CD14-positive monocyte (primary cell): Measurements from ENCODE around the gene TRPM4. TPM values are rescaled to one million over a fixed set of nuclear protein-coding genes. Genes with fewer than 3 reads are reported as not detected.
"Not testable (repeated sequence)": the region's sequence is repeated elsewhere in the genome, so short reads cannot be mapped to it uniquely, and the experiment has no call there.

Experiments used
- DNase-seq, 3 donors: peaks; one replicate each; pipeline ENCODE4 v3.0.0-alpha.2; 2011 to 2022
- H2AFZ ChIP-seq: 2 replicates; pipeline ENCODE4 v1.6.0; 2012; ENCODE audit warnings: mild to moderate bottlenecking, low read depth, low read length, inconsistent platforms; ENCODE audit not compliant: insufficient read depth, poor library complexity, severe bottlenecking
- H3K27ac ChIP-seq, 2 donors: 1 replicate in 1 of 2; 2 replicates in 1 of 2; pipeline ENCODE4 v1.5.1; 2012 to 2013; ENCODE audit warnings: low read length in 2 of 2, control low read depth in 1 of 2, inconsistent platforms in 1 of 2, low read depth in 1 of 2, mild to moderate bottlenecking in 1 of 2
- H3K27me3 ChIP-seq, 2 donors: one replicate each; pipeline versions ENCODE4 v1.6.0 to v1.6.1; 2011 to 2013; ENCODE audit warnings: low read length in 2 of 2; ENCODE audit not compliant: control insufficient read depth in 2 of 2, insufficient read depth in 2 of 2
- H3K36me3 ChIP-seq, 2 donors: replicated peaks in 1 of 2; 1 replicate in 1 of 2; 2 replicates in 1 of 2; pipeline versions ENCODE4 v1.5.1 to v1.6.1; 2012 to 2013; ENCODE audit warnings: low read length in 2 of 2, control low read depth in 1 of 2, inconsistent platforms in 1 of 2, mild to moderate bottlenecking in 1 of 2; ENCODE audit not compliant: insufficient read depth in 2 of 2, control insufficient read depth in 1 of 2
- H3K4me1 ChIP-seq, 2 donors: 1 replicate in 1 of 2; 2 replicates in 1 of 2; pipeline versions ENCODE4 v1.5.1 to v1.6.1; 2012 to 2013; ENCODE audit warnings: low read length in 2 of 2, control low read depth in 1 of 2, inconsistent platforms in 1 of 2, mild to moderate bottlenecking in 1 of 2, moderate library complexity in 1 of 2; ENCODE audit not compliant: insufficient read depth in 2 of 2, control insufficient read depth in 1 of 2
- H3K4me2 ChIP-seq: replicated peaks from 2 replicates; pipeline ENCODE3; 2012; ENCODE audit warnings: low read length, moderate library complexity, mild to moderate bottlenecking; ENCODE audit not compliant: poor library complexity, severe bottlenecking; ENCODE audit errors: extremely low read depth
- H3K4me3 ChIP-seq, 3 experiments: fragments of 200-600 bp in 1 of 3; sonication (generic) in 1 of 3; replicated peaks in 1 of 3; 1 replicate in 2 of 3; 2 replicates in 1 of 3; pipeline ENCODE4 v1.5.1; 2011 to 2013; ENCODE audit warnings: low read length in 3 of 3, mild to moderate bottlenecking in 3 of 3, control low read depth in 2 of 3, low read depth in 2 of 3, inconsistent platforms in 1 of 3, moderate library complexity in 1 of 3
- H3K79me2 ChIP-seq: 2 replicates; pipeline ENCODE4 v1.6.0; 2012; ENCODE audit warnings: mild to moderate bottlenecking, control low read depth, inconsistent platforms, low read length, moderate library complexity; ENCODE audit not compliant: insufficient read depth
- H3K9ac ChIP-seq: 2 replicates; pipeline ENCODE4 v1.6.0; 2017; ENCODE audit warnings: low read length, mild to moderate bottlenecking; ENCODE audit not compliant: insufficient read depth, poor library complexity, severe bottlenecking
- H3K9me3 ChIP-seq, 2 donors: replicated peaks in 1 of 2; 1 replicate in 1 of 2; 2 replicates in 1 of 2; pipeline versions ENCODE4 v1.5.1 to v1.6.1; 2012 to 2013; ENCODE audit warnings: low read length in 2 of 2, control low read depth in 1 of 2; ENCODE audit not compliant: control insufficient read depth in 1 of 2, insufficient read depth in 1 of 2
- H4K20me1 ChIP-seq: 2 replicates; pipeline ENCODE4 v1.6.0; 2012; ENCODE audit warnings: mild to moderate bottlenecking, low read length, control low read depth, moderate library complexity; ENCODE audit not compliant: insufficient read depth
- H3K27ac Mint-ChIP-seq, 7 donors: one replicate each; pipeline ENCODE4 v1.8.0; 2020; ENCODE audit warnings: mild to moderate bottlenecking in 7 of 7, mixed read lengths in 7 of 7, moderate library complexity in 6 of 7, inconsistent platforms in 2 of 7
- H3K27me3 Mint-ChIP-seq, 3 donors: one replicate each; pipeline ENCODE4 v1.8.0; 2021 to 2022; ENCODE audit warnings: low read depth in 3 of 3, mild to moderate bottlenecking in 3 of 3, mixed read lengths in 3 of 3, moderate library complexity in 3 of 3, inconsistent platforms in 1 of 3
- H3K36me3 Mint-ChIP-seq, 2 donors: one replicate each; pipeline ENCODE4 v1.8.0; 2020; ENCODE audit warnings: mixed read lengths in 2 of 2, inconsistent platforms in 1 of 2, mild to moderate bottlenecking in 1 of 2
- H3K4me1 Mint-ChIP-seq: one replicate; pipeline ENCODE4 v1.8.0; 2020; ENCODE audit warnings: mild to moderate bottlenecking, mixed read lengths
- H3K4me3 Mint-ChIP-seq, 2 donors: one replicate each; pipeline ENCODE4 v1.8.0; 2020; ENCODE audit warnings: mild to moderate bottlenecking in 2 of 2, mixed read lengths in 2 of 2, moderate library complexity in 1 of 2
- H3K9me3 Mint-ChIP-seq, 7 donors: one replicate each; pipeline ENCODE4 v1.8.0; 2020 to 2022; ENCODE audit warnings: mixed read lengths in 7 of 7, mild to moderate bottlenecking in 6 of 7, moderate library complexity in 6 of 7, inconsistent platforms in 2 of 7
- WGBS: methylation state at CpG from one replicate; pipeline ENCODE4 v1.1.5; 2013; ENCODE audit warnings: missing lambda C conversion rate; ENCODE audit not compliant: insufficient coverage; 5-methylcytosine and 5-hydroxymethylcytosine counted together
- intact Hi-C, 2 donors: fragments of 100-400 bp; cut with micrococcal nuclease; formaldehyde crosslinking; loops; one replicate each; pipeline versions ENCODE4 v1.15.0 to v1.15.1; 2023
- polyA plus RNA-seq, 3 donors: library from polyadenylated mRNA; depleted of rRNA in 1 of 3; unstranded in 2 of 3; stranded (reverse) in 1 of 3; fragments of 300-500 nt in 2 of 3; fragments of >200 nt in 1 of 3; fragmentation: Illumina TruSeq in 2 of 3; gene quantifications; 1 replicate in 2 of 3; 2 replicates in 1 of 3; pipeline ENCODE4 v1.2.3, GENCODE V29; 2012 to 2021
- TF ChIP-seq, protein P1 (sequence below): fragments of 200-600 bp; IDR thresholded peaks from one replicate; pipeline ENCODE4 v1.8.0; 2022; ENCODE audit warnings: antibody characterized with exemption, mild to moderate bottlenecking

Gene TRPM4
- polyA plus RNA-seq, 3 donors: 6.0 to 6.9 (median 6.6) TPM

DNA sequence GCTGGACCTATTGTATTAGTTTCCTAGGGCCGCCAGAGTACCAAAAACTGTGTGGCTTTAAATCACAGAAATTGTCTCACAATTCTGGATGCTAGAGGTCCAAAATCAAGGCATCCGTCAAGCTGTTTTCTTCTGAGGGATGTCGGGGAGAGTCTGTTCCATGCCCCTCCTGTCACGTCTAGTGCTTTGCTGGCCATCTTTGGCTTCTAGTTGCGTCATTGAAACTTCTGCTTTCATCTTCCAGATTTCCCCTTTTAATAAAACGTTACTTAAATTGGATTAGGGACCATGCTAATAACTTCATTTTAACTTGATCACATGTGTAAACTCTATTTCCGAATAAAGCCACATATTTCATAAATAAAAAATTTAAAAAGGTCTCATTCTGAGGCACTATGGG is 47.5 kb downstream of the TRPM4 start:
- H3K4me3 Mint-ChIP-seq: peak overlapping the region in 1 of 2 donors; percentile 35
- H3K36me3 ChIP-seq: no peaks in the 10 kb centered on the region
- peaks cover 0 to 7% (median 2%) of the 10 kb centered on the region in 7 donors for H3K9me3 Mint-ChIP-seq
- H3K36me3 Mint-ChIP-seq: peaks cover 0 to 9% of the 10 kb centered on the region in 2 donors
- H3K4me2 ChIP-seq: peak overlapping the region; percentile 21
- no peaks in the 10 kb centered on the region for H3K27me3 ChIP-seq
- DNase-seq: peak; percentile 68 to 82 (median 76)
- H3K27me3 Mint-ChIP-seq: peaks cover 0 to 6% (median 4%) of the 10 kb centered on the region in 3 donors
- peaks cover 32 to 55% of the 10 kb centered on the region in 2 donors for H3K4me1 ChIP-seq
- 27% methylated on average over 4 of the region's 7 CpGs for WGBS
- H3K9me3 ChIP-seq: no peaks in the 10 kb centered on the region
- H3K27ac Mint-ChIP-seq: peak overlapping the region in 6 of 7 donors; percentile 43 to 89 (median 76)
- no peak overlapping the region for H3K9ac ChIP-seq
- intact Hi-C loops: loop anchor here in 1 of 2 donors (5.0 kb wide), 2 partner anchors 53 to 108 kb away; no protein-coding TSS in a partner anchor
- no peaks in the 10 kb centered on the region for H4K20me1 ChIP-seq
- no peak overlapping the region for H3K4me3 ChIP-seq
- TF ChIP-seq, protein P1, sequence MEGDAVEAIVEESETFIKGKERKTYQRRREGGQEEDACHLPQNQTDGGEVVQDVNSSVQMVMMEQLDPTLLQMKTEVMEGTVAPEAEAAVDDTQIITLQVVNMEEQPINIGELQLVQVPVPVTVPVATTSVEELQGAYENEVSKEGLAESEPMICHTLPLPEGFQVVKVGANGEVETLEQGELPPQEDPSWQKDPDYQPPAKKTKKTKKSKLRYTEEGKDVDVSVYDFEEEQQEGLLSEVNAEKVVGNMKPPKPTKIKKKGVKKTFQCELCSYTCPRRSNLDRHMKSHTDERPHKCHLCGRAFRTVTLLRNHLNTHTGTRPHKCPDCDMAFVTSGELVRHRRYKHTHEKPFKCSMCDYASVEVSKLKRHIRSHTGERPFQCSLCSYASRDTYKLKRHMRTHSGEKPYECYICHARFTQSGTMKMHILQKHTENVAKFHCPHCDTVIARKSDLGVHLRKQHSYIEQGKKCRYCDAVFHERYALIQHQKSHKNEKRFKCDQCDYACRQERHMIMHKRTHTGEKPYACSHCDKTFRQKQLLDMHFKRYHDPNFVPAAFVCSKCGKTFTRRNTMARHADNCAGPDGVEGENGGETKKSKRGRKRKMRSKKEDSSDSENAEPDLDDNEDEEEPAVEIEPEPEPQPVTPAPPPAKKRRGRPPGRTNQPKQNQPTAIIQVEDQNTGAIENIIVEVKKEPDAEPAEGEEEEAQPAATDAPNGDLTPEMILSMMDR: no peak
- peaks cover 42% of the 10 kb centered on the region for H3K4me1 Mint-ChIP-seq
- H3K79me2 ChIP-seq: no peaks in the 10 kb centered on the region
- no peak overlapping the region for H3K27ac ChIP-seq
- H2AFZ ChIP-seq: no peak overlapping the region

DNA sequence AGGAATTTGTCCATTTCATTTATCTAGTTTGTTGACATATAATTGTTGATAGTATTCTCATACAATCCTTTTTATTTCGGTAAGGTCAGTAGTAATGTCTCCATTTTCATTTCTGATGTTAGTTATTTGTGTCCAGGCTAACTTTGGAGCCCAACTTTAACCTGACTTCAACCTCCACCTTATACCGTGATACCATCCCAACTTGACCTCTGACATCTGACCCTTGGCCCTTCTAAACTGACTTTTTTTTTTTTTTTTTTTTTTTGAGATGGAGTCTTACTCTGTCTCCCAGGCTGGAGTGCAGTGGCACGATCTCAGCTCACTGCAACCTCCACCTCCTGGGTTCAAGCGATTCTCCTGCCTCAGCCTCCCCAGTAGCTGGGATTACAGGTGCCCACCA is 51.9 kb downstream of the TRPM4 start:
- not testable (repeated sequence) for H3K79me2 ChIP-seq, H3K9me3 ChIP-seq, H3K27me3 Mint-ChIP-seq, H3K36me3 Mint-ChIP-seq, H4K20me1 ChIP-seq, H3K9me3 Mint-ChIP-seq, H3K27me3 ChIP-seq, H3K9ac ChIP-seq, H3K4me3 Mint-ChIP-seq, H2AFZ ChIP-seq, H3K36me3 ChIP-seq, H3K4me2 ChIP-seq, H3K4me3 ChIP-seq, DNase-seq, H3K27ac ChIP-seq
- H3K4me1 ChIP-seq: peaks cover 20 to 50% of the 10 kb centered on the region in 2 donors
- Mint-ChIP-seq H3K27ac (peak overlapping the region in 1 of 7 donors; percentile 52), H3K4me1 (peaks cover 33% of the 10 kb centered on the region)
- intact Hi-C loops: loop anchor here in 1 of 2 donors (5.0 kb wide), 2 partner anchors 57 to 112 kb away; no protein-coding TSS in a partner anchor
- WGBS: no CpG with 5 or more reads among the region's 4 CpGs
